Neuron (in vitro differentiated cells): ENCODE results near the gene SLMAP.

Source experiments
- H2AFZ ChIP-seq: one replicate; pipeline ENCODE4 v1.6.1; 2013; ENCODE audit warnings: low read depth, mild to moderate bottlenecking, inconsistent platforms, low read length, moderate library complexity
- H3K27me3 ChIP-seq: one replicate; pipeline ENCODE4 v1.6.1; 2013; ENCODE audit warnings: low read length; ENCODE audit not compliant: insufficient read depth
- H3K36me3 ChIP-seq: one replicate; pipeline ENCODE4 v1.6.1; 2013; ENCODE audit warnings: low read length; ENCODE audit not compliant: insufficient read depth
- H3K4me1 ChIP-seq: one replicate; pipeline ENCODE4 v1.6.1; 2013; ENCODE audit warnings: low read length; ENCODE audit not compliant: insufficient read depth
- H3K4me3 ChIP-seq: 2 replicates; pipeline ENCODE4 v1.5.1; 2013; ENCODE audit warnings: mild to moderate bottlenecking, low read length, moderate library complexity
- H3K9me3 ChIP-seq: one replicate; pipeline ENCODE4 v1.6.1; 2013; ENCODE audit warnings: low read length

SLMAP gene

GRCh38 chr3:57735405-57735804 is 20.7 kb upstream of the SLMAP start:
- H3K4me3 ChIP-seq: no peak overlapping the region
- no peaks in the 10 kb centered on the region for H3K9me3 ChIP-seq
- peaks cover 6% of the 10 kb centered on the region for H3K4me1 ChIP-seq
- H3K27me3 ChIP-seq: no peaks in the 10 kb centered on the region
- no peaks in the 10 kb centered on the region for H3K36me3 ChIP-seq
- no peak overlapping the region for H2AFZ ChIP-seq

GRCh38 chr3:57737840-57738239 is 18.3 kb upstream of the SLMAP start:
- Histone ChIP-seq H3K27me3 (no peaks in the 10 kb centered on the region), H3K4me1 (peaks cover 6% of the 10 kb centered on the region), H3K9me3 (no peaks in the 10 kb centered on the region), H2AFZ (no peak overlapping the region), H3K4me3 (no peak overlapping the region), H3K36me3 (no peaks in the 10 kb centered on the region)

- Histone ChIP-seq H3K27me3 (no peaks in the 10 kb centered on the region), H3K9me3 (no peaks in the 10 kb centered on the region), H3K4me1 (peaks cover 6% of the 10 kb centered on the region), H3K36me3 (no peaks in the 10 kb centered on the region), H3K4me3 (no peak overlapping the region), H2AFZ (no peak overlapping the region)
Measured at GRCh38 chr3:57738391-57738790, 17.7 kb upstream of the SLMAP start.

- Histone ChIP-seq H2AFZ (no peak overlapping the region), H3K4me3 (no peak overlapping the region), H3K27me3 (no peaks in the 10 kb centered on the region), H3K9me3 (no peaks in the 10 kb centered on the region), H3K4me1 (peaks cover 6% of the 10 kb centered on the region), H3K36me3 (no peaks in the 10 kb centered on the region)
Measured at GRCh38 chr3:57740027-57740426, 16.1 kb upstream of the SLMAP start.

- Histone ChIP-seq H3K4me1 (no peaks in the 10 kb centered on the region), H3K4me3 (no peak overlapping the region), H3K9me3 (no peaks in the 10 kb centered on the region), H3K36me3 (no peaks in the 10 kb centered on the region), H2AFZ (no peak overlapping the region), H3K27me3 (no peaks in the 10 kb centered on the region)
Measured at GRCh38 chr3:57743496-57743895, 12.6 kb upstream of the SLMAP start.

GRCh38 chr3:57745101-57745500 is 11.0 kb upstream of the SLMAP start:
- H2AFZ ChIP-seq: no peak overlapping the region
- no peaks in the 10 kb centered on the region for H3K9me3 ChIP-seq
- no peaks in the 10 kb centered on the region for H3K36me3 ChIP-seq
- no peaks in the 10 kb centered on the region for H3K4me1 ChIP-seq
- H3K27me3 ChIP-seq: no peaks in the 10 kb centered on the region
- no peak overlapping the region for H3K4me3 ChIP-seq

- H2AFZ ChIP-seq: no peak overlapping the region
- H3K4me1 ChIP-seq: no peaks in the 10 kb centered on the region
- H3K9me3 ChIP-seq: no peaks in the 10 kb centered on the region
- H3K36me3 ChIP-seq: no peaks in the 10 kb centered on the region
- H3K27me3 ChIP-seq: no peaks in the 10 kb centered on the region
- no peak overlapping the region for H3K4me3 ChIP-seq
Measured at GRCh38 chr3:57746156-57747010, 9.7 kb upstream of the SLMAP start.

GRCh38 chr3:57749542-57749941 is 6.6 kb upstream of the SLMAP start:
- Histone ChIP-seq H3K9me3 (no peaks in the 10 kb centered on the region), H3K4me1 (no peaks in the 10 kb centered on the region), H3K27me3 (no peaks in the 10 kb centered on the region), H3K4me3 (no peak overlapping the region), H3K36me3 (no peaks in the 10 kb centered on the region), H2AFZ (no peak overlapping the region)

GRCh38 chr3:57752307-57752706 is 3.8 kb upstream of the SLMAP start:
- H3K27me3 ChIP-seq: no peaks in the 10 kb centered on the region
- H3K4me1 ChIP-seq: peaks cover 5% of the 10 kb centered on the region

GRCh38 chr3:57753016-57753415 is 3.1 kb upstream of the SLMAP start:
- Histone ChIP-seq H3K27me3 (no peaks in the 10 kb centered on the region), H2AFZ (no peak overlapping the region), H3K9me3 (no peaks in the 10 kb centered on the region), H3K4me3 (no peak overlapping the region), H3K36me3 (no peaks in the 10 kb centered on the region), H3K4me1 (peaks cover 12% of the 10 kb centered on the region)

More at GRCh38 chr3:57752307-57752706, 3.8 kb upstream of the SLMAP start:
- no peak overlapping the region for H3K4me3 ChIP-seq
- H3K9me3 ChIP-seq: no peaks in the 10 kb centered on the region
- no peak overlapping the region for H2AFZ ChIP-seq
- no peaks in the 10 kb centered on the region for H3K36me3 ChIP-seq

GRCh38 chr3:57755368-57755675 is 787 bp upstream of the SLMAP start:
- peaks cover 27% of the 10 kb centered on the region for H3K4me1 ChIP-seq
- peak overlapping the region; percentile 71 for H3K4me3 ChIP-seq

GRCh38 chr3:57756528-57757401 is 656 bp downstream of the SLMAP start:
- Histone ChIP-seq H3K9me3 (no peaks in the 10 kb centered on the region), H2AFZ (peak overlapping the region; percentile 100), H3K36me3 (peaks cover 5% of the 10 kb centered on the region), H3K4me3 (peak overlapping the region; percentile 71), H3K4me1 (peaks cover 27% of the 10 kb centered on the region), H3K27me3 (no peaks in the 10 kb centered on the region)

More at GRCh38 chr3:57755368-57755675, 787 bp upstream of the SLMAP start:
- Histone ChIP-seq H3K9me3 (no peaks in the 10 kb centered on the region), H2AFZ (peak overlapping the region; percentile 100), H3K27me3 (no peaks in the 10 kb centered on the region), H3K36me3 (peaks cover 5% of the 10 kb centered on the region)

GRCh38 chr3:57757642-57758297 is 1.7 kb downstream of the SLMAP start:
- Histone ChIP-seq H3K36me3 (peaks cover 8% of the 10 kb centered on the region), H3K27me3 (no peaks in the 10 kb centered on the region), H3K4me3 (peak overlapping the region; percentile 71), H3K4me1 (peaks cover 27% of the 10 kb centered on the region), H3K9me3 (no peaks in the 10 kb centered on the region), H2AFZ (no peak overlapping the region)
